Stimulated activated CD8-positive, alpha-beta memory T cell treated with anti-CD3 and anti-CD28 coated beads, Interleukin-12 subunit alpha, Interleukin-12 subunit beta, amount 100 ng/mL, for 4 hours (primary cell): Measurements from ENCODE around the gene PTCH1.

ENCODE experiments used
- DNase-seq: peaks from one replicate; pipeline ENCODE4 v3.0.0-alpha.2; 2020; ENCODE audit warnings: low read depth

The PTCH1 gene

DNA sequence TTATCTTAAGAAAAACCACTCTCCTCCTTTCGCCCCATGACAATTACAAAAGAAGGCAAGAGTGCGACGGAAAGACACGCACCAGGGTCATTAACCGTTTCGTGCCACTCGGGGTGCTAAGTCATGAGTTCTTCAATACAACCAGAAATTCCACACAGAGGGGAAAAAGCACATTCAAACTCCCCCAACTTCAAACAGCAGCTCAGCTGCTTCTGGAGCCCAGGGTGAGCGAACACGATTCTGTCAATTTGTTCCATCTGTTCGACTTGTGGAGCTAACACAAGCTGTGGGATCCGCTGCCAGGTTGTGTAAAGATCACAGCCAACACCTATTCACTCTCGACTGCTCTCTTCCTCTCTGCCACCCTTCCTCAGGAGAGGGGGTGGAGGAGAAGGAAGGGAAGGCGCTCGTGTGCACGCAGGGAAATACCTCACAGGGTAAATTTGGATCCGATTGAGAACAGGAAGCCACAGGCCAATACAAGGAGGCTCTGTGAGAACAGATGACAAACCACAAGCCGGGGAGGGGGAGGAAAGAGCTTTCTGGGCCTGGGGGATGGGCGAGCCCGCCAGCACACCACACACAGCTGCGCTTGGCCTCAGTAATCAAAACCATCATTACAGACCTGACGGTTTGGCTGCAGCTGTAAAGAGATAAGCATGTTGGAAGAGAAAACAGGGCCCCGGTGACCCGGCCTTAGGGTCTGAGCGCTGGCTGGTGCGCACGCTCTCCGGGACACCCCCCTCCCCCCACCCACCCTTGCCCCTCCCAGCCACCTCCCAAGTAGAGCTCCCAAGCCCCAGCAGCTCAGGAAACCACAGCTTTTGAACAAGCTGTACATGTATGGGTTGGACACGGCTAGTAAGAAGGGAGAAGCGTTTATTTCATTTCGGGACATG lies 54.3 kb downstream of the PTCH1 start:
- peak; percentile 57 for DNase-seq

DNA sequence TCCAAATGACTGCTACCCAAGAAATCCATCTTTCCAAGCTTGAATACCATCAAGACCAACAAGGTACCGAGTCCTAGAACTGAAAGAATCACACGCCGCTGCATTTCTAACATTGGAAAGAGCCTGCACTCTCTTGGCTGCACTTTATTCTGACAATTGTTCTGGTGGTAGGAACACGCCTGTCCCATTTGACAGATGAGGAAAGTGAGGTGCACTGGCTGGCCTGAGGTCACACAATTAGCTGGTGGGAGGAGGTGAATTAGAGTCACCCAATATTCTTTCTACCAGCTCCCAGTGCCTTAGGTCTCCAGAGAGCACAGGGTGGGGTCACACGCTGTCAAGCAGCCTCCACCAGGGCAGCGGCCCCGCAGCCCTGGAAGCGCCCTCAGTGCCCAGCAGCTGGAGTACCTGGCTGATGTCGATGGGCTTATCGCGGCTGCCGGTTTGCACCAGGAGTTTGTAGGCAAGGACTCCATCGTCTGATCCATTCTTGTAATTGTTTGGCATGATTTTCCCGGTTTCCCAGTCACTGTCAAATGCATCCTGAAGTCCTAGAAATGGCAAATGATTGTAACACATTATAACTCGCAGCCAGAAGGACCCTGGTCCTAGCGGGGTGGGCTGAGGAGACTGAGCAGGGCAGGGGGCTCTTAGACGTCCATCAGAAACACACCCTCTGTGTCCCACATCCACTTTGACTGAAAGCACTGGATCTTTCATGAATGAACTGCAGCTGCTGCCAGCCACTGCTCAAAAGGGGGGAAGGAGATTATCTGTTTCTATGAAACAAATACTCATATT lies 55.1 kb downstream of the PTCH1 start:
- no peak for DNase-seq

DNA sequence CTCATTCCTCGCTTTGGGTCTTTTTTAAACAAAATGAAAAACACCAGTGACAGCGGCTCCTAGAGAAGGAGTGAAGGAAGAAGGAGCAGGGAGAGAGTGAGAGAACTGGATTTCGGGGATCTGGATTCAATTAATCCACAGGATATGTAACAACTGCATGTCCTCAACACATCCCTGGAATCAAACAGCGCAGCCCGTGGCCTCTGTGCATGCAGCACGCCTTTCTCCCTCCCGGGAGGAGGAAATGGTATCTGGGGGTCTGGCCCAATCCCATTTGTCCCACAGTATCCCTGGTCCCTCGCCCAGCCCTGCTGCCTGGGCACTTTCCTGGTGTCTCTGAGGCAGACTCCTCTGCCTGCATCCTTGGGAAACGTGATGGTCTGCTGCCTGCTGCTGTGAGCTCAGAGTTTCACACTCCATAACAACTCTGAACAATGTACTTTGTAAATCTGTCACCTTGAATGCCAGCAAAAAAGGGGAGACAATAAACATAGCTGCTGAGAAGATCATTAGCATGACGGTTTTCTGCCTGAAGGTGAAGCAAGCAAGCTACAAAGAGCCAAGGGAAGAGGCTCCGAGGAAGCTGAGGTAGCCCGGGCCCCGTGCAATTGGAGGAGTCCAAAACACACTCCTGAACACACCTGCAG lies 56.1 kb downstream of the PTCH1 start:
- no peak for DNase-seq

DNA sequence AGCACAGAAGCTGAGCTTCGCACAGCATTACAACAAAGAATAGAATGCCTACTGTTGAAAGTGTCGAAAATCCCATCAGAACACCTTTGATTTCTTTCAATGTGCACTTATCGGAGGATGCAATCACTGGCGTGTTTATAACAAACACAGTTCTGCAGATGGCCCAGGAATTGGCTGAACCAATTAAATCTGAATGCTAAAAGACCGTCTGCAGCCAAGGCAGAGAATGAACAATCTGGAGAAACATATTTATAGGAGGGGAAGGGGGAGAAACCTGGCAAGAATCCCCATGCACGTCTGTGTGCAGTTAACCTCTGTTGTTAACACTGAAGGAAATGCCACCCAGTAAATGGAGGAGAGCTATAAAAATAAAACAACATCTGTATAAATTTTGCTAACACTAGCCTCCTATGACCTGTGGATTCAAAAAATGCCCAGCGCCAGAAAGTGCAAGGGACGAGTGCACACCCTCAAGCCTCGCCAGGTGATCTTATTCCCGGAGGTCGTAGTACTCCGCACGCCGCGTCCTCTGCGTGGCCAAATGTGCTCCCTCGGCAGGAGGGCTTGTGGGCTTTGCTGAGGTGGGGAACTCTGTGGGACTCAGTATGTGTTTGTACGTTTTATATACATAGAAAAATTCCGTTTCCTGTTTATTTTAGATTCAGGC lies 56.8 kb downstream of the PTCH1 start:
- DNase-seq = no peak

DNA sequence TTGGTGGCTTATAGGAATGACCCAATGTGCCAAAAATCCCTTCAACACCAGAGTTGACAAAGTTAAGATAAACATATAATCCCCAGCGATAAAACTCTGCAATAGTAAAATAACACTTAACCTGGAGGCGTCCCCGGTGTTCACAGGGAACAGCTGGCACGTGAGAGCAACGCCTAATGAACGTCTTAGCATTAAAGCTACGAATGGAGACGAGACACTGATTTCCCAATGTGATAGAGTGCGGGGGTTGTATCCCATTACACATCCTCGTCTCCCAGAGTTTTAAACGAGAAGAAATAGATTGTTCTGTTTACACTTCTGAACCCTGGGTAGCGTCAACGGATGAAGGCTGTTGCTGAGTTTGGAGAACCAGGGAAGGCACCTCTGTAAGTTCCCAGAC lies 57.6 kb downstream of the PTCH1 start:
- DNase-seq = no peak

DNA sequence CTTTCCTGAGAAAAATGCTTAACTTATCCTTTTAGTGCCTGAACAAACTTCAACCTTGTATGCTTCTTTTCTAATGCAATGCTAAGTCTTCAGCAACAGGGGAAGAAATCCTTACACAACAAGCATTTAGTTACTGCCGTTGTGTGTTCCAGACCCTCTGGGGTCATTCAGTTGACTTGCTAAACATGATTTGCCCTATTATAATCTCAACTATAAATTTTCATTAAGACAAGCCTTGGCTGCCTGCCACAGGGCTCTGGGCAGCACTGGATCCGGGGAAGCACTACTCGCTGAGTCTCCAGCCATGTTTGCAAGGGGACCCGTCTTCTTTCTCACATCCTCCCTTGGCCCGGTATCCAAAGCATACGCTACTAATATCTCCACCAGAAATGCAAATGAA lies 58.1 kb downstream of the PTCH1 start:
- no peak for DNase-seq

DNA sequence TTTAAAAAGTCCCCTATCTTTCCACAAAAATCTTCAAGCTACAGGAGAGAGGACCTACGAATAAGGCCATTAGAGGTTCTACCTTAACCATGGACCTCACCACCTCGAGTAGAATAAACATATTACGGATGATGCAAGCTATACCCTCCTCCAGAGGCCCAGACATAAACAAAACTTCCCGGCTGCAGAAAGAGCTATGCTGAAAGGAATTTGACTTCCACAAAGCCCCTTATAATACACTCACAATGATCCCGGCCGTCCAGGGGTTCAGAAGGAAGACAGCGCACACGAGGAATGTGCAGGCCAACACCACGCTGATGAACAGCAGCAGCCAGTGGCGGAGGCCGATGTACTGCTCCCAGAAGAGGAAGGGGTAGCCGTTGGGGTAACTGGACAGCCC lies 59.0 kb downstream of the PTCH1 start:
- no peak for DNase-seq

DNA sequence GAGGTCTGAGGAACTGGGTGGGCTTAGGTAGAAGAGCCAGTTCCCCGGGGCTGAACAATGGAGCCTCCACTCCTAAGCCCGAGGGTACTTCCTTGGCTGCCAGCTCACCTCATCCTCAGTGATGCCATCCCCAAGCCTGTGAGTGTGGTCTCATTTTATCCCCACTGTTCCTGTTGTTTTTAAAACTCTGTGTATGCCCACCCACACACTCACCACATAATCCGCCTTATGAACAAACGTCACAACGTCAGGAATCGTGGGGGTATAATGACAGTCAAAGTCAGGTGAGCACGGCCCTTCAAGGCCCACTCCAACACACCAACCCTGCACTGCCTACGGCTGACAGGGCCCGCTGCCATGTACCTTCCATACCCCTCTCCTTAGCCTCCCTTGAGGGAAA lies 61.1 kb downstream of the PTCH1 start:
- DNase-seq = no peak

DNA sequence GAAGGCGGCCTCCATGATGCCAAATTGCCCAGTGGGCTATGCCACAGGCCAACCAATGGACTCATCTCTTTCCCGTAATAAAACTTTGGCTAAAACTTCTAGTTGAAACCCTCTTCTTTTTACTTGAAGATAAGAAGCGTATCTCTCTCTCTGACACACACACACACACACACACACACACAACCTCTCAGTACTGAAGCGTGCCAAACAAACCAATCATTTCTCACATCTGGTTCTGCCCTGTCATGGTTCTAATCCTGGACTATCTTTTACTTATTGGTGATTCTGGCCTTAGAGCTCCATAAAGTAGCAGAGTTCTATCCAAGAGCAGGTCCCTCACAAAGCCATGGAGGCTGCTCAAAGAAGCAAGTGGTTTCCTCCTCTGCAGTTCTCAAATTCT lies 64.6 kb downstream of the PTCH1 start:
- DNase-seq = no peak

DNA sequence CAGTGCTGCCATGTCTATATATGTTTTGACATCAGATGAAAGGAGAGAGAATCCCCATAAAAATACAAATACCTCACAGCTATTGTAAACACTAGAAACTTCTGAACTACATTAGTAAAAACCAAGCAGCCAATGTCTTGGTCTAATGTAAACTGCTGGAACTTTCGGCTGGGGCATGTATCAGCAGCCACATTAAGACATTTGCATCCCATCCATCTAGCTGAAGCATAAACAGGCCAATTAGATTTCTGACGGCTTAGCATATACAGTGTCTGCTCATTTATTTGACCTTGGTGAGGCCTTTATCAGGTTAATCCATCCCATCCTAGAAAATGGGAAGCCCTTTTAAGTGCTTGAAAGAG lies 65.7 kb downstream of the PTCH1 start:
- DNase-seq = no peak

DNA sequence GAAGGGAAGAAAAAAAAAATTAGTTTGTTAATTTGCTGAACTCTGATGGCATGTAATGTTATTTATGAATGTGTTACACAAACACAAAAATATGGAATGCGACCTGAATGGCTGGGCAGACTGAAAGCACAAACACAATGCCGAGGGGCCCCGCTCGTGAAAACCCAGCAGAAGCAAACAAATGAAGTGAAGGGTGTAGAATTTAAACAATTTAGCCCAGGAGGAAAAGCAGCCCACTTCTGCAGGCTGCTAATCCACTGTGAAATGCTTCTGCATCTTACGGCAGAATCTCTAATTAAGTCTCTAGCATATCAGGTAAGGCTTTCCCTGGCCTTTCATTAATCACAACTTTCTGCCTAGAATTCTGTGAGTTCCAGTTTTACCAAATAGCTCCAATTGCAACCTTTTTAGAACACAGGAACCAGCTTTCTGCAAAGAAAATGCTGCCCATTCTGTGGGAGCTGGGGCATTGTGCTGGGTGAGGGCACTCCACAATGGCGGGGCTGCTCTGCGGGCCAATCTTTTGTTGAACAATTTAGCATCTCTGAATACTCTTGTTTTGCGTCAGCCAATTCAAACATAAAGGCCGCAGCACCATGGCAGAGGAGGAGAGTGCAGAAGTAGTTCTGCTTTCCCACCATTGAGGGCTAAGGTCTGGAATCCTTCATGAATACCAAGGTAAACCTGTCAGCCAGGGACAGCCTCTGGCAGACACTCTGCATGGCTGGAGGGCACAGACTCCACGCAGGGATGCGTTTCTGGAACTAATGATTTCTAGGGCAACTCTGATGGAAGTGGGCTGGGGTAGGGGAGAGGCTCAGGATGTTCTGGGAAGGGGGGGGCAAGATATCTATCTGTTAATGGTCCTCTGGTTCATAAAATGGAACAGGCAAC lies 66.4 kb downstream of the PTCH1 start:
- DNase-seq = no peak

DNA sequence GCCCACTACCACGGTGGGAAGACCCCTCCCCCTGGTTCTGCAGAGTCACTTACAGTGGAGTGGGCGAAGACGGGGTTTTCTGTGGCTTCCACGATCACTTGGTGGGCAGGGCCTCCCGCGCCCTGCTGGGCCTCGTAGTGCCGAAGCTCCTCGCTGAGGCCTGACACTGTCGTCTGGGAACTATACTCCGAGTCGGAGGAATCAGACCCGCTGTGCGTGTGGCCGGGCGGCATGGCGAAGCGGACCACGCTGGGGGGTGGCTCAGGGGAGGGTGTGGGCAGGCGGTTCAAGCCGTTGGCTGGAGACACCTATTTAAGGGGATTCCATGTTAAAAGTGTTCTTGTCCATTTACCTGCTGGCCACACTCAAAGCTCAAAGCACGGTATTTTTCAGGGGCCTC lies 67.8 kb downstream of the PTCH1 start:
- DNase-seq = no peak

DNA sequence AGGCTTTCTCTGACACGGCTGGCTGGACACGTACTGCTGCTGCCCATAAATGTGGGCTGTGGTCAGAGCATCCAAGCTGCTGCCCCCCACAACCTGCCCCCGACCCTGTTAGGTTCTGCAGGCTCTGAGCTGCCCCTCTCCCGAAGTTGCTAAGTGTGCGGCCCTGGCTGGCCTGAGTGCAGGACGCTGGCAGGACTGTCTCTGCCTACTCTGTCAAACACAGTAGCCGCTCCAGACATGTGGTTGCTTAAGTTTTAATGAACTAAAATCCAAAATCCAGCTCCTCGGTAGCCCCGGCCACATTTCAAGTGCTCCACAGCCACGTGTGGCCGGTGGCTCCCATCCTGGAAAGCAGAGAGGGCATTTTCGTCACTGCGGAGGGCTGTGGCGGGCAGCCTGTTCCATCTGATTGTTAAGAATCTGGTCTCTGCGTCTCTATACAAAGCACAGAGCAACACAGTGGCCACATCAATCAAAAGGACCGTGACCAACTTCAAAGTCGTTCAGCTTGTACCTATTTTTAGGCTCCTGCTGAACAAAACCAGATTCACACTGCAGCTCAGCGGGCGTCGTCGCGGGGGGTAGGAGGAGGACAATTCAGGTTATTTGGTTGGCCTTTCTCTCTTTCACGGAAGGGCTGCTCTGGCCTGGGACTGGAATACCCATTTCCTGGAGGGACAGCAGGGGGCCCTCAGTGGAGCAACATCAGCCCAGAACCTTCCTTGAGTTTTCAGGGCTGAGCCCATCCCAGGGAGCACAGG lies 68.9 kb downstream of the PTCH1 start:
- DNase-seq = no peak

DNA sequence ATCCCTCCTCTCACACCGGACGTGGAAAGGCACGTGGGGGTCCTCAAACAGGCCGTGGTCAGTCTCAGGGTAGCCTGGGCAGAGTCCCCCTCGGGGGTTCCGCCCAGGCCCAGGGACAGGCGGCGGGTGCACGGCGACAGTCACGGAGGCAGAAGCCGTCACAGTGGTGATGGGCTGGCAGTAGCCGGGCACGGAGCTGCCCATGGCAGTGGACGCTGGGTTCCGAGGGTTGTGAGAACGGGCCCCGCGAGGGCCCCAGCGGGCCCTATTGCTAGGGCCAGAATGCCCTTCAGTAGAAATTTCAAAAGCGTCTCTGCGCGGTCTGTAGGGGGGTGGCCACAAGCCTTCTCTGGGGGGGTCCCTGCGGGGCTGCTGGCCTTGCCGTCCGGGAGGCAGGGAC lies 69.8 kb downstream of the PTCH1 start:
- no peak for DNase-seq

DNA sequence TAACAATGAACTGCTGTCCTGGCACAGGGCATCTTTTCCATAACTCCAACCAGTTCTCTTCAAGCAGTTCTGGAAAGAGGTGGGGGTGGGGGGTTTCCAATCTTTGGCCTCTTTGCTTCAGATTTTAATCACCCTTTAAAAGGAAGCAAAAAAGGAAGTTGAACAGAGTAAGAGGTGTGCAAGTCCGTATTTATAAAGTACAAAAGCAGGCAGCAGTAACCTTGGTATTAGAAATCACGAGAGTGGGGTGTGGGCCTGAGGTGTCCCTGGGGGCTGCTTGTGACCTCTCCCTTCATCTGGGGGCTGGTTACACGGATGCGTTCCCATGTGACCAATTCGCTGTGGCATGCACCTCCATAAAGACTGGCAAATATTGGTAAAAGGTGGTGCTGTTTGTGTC lies 70.5 kb downstream of the PTCH1 start:
- DNase-seq = no peak

DNA sequence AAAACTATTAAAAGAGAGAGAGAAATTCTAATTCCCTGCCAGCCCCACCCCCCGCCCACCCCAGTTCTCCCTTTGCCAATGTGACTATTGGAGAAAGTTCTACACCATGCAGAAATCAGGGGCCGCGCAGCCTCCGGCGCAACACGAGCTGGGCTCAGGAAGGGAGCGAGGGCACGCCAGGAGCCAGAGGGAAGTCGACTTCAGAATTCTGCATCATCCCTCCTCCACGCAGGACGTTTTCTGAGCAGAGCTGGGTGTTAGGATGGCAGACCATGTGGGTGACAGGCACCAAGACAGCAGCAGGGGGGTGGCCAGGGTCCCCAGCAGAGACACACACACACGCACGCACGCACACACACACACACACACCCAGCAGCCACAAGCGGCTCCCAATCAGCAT lies 72.6 kb downstream of the PTCH1 start:
- DNase-seq = no peak

DNA sequence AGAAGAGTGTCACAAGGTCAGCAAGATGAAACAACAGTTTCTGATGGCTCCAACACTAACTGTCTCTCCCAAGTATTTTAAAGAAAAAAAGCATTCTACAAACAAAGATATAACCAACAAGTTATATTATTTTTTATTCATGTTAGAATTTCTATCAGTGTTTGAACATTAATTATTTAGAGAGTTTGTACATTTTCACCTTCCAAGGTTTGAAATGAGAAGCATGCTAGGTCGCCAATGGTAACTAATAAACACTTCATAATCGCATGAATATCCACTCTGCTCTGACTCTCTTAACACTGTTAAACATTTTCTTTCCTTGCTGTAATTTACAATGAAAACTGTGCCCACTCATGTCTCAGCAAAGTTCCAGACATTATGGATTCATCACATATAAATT lies 73.5 kb downstream of the PTCH1 start:
- DNase-seq = no peak

DNA sequence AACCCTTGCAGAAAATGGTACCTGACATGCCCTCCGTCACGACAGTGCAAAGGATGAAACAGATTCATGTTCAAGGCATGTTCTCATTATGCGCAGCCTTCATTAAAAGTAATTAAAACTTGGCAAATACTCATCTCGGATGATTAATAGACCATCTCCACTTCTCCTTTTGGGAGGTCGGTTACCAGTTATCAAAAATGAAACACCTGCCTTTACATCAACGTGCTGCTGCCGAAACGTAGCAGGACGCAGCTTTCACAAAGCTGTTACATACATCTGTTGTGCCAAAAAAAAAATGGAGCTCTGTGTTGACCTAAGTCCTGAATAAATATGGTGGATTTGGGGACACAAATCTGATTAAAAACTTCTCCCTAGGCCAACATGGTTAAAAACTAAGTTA lies 75.7 kb downstream of the PTCH1 start:
- DNase-seq = no peak

DNA sequence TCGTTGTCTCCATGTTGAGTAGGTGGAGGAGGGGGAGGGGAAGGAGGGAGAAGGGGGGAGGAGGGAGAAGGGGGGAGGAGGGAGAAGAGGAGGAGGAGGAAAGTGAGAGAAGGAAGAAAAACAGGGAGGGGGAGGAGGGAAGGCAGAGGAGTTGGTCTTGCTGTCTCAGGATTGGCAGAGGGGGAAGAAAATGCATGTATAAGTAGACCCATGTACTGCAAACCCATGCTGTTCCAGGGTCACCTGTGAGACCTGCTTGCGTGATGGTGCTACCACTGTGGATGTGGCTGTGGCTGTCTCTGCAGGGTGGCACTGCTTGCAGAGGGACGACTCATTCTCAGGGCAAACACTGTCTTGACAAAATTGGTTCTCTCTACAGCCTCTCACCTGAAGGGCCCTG lies 76.3 kb downstream of the PTCH1 start:
- no peak for DNase-seq

DNA sequence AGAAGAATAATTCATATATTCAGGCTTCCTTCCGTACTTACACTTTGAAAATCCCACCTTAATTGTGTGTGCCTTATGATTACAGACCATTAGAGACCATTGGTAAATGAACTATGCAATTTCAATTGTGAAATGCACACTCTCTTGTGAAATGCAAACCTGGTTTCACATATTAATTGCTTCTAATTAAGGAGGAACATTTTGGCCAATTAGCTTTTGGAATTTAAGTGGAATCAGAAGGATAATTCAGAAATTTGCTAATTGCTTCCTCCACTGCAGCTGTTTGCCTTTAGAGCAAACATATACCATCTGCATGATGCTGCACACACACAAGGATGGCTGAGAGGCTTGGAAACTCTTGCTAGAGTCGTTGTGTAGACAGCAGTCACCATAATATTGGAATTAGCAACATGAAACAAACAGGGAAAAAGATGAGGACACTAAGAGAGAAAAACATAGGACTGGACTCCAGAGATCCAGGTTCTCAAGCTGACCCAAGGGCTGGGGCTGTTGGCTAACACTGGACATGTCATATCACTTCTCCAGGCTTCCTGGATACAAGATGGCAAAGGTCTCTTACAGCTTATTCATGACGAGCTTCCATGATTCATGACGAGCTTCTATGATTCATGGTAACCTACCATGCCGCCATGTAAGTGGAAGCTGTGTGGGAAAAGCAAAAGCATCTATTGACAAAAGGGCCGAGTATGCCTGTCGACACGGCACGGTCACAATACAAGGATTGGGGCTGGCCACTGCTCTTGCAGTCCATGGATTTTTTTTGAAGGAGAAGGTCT lies 78.0 kb downstream of the PTCH1 start:
- DNase-seq = no peak
